ENCODE measurements around the gene KRT4.
"Not testable (repeated sequence)": the region's sequence is repeated elsewhere in the genome, so short reads cannot be mapped to it uniquely, and the experiment has no call there.

The KRT4 gene

DNA sequence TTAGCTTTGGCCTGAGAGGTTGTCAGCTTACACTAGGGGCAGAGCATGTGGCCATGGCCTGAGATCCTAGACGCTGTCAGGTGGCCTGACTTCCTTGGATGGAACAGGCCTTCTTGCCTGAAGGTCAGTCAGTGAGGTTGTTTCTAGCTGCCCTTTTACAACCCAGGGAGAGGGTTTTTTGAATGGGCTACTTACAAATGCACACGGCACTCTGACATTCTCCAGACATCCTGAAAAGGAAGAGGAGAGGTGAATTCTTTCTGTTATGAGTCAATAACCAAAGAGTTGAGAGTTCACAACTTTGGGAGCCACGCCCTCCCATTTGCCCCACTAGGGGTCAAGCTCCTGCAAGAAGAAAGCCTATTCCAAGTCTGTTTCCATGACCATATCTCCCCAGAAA is 44.6 kb downstream of the KRT4 start:
- DNase-seq: no peak

DNA sequence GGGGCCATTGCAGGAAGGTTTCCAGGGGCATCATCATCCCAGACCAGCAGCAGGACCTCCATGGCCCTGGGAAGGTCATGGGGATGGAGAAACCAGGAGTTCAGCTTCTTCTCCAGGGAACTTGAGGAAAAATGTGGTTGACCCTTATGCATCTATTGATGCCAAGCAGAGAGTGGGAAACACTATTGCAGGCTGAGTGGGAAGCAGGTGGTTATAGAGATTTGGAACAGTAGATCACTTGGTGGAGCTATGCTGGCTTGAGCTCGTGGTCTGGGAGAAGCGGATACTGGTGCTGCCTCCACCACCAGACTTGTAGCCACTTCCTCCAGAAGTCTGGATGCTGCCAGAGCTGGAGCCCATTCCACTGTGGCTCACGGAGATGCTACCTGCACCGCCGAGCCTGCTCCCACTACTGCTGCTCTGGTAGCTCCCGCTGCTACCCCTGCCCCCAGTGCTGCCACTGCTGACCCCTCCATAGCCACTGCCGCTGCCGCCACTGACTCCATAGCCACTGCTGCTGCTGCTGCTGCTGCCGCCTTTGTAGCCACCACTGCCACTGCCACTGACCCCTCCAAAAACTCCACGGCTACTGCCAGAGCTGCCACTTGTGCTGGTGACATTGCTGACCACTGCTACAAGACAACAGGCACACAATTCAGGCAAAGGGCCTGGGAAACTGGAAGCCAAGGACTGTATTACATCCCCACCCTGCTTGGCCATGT is 45.3 kb downstream of the KRT4 start:
- no peak for DNase-seq

- no peak for DNase-seq
Measured at GRCh38 chr12:52767427-52767826, 46.5 kb downstream of the KRT4 start.

- no peak for DNase-seq
Measured at GRCh38 chr12:52767020-52767379, 46.9 kb downstream of the KRT4 start.

- no peak for DNase-seq
Measured at GRCh38 chr12:52766351-52767019, 47.4 kb downstream of the KRT4 start.

GRCh38 chr12:52765702-52766101 is 48.2 kb downstream of the KRT4 start:
- DNase-seq: no peak

GRCh38 chr12:52763991-52764390 is 49.9 kb downstream of the KRT4 start:
- DNase-seq: no peak

- no peak for DNase-seq
Measured at GRCh38 chr12:52763036-52763659, 50.8 kb downstream of the KRT4 start.

DNA sequence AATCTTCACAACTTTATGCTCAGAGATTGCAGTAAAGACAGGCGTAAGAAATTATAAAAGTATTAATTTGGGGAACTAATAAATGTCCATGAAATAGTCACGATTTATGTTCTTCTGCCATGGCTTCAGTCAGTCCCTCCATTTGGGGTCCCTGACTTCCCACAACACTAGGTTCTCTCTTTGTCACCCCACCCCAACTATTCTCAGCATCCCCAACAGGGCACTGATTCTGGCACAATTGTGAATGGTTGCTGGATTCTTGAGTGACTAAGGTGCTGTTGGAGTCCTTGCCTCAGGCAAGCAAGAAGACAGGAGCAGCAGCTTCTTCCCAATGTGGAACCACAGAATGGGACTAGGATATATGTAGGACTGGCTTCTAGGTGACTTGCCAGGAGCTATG is 52.1 kb downstream of the KRT4 start:
- no peak for DNase-seq

GRCh38 chr12:52761218-52761617 is 52.7 kb downstream of the KRT4 start:
- not testable (repeated sequence) for DNase-seq

- DNase-seq: no peak
Measured at GRCh38 chr12:52760623-52761022, 53.3 kb downstream of the KRT4 start.

DNA sequence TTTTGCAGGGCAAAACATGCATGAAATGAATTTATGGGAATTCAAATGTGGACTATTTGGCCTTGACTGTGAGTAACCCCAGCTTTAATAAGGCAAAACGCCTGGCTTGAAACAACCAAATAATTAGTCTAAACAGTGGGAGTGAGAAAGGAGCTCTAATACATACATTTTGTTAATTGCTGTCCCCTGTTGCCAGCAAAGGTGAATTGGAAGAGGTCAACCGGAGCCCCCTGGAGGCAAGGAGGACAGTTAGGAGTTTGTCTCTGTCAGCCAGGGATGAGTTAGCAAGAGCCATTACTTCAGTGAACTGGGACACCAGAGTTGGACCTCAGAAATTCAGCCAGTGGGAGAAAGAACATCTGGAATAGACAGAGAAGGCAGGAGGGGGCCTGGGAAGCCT is 54.2 kb downstream of the KRT4 start:
- DNase-seq: no peak

DNA sequence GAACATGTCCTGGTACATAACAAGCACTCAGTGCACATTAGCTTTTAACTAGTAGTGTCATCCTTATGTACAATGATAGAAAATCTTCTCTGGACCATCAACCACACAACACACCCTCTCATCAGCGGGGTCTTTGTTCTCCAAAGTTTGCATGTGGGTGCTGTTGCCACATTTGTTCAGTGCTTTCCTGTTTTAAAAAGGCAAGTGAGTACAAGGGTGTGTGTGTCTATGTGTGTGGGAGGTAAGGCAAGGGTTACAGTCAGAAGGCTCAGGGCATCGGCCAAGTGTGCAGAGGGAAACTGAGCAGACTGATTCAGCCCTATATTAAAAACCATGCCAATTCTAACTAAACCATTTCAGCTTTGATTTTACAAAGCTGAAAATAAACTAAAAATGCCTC is 54.7 kb downstream of the KRT4 start:
- DNase-seq: no peak

DNA sequence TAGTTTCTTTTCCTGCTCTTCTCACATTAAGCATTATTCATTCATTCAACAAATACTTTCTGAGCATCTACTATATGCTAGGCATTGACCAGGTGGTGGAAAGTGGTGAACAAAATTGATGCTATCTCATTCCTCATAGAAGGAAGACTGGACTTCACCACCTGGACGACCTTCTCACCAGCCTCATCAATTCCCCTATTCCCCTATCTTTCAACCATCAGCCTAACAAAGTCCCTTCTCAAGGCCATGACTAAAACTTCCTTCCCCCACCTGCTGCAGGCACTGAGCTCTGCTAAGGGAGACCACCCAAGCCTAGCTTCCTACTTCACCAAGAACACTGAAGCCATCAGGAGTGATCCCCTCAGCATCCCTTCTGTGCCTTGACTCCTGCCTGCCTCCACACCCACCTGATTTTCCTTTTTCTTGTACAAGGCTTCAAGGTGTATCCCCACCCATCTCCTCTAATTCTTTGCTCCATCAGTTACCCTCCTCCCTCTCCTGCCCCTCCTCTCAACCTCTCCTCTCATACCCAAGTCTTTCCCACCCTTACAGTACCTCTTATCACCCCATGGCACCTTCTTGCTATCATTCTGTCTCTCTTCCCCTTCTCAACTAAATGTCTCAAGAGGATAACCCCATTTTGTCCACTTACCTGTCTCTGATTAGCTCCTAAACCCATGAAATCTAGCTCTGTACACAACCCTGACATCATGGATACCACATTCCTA is 56.3 kb downstream of the KRT4 start:
- DNase-seq: no peak
